ENCODE results near the gene GPR153.

Gene GPR153

GRCh38 chr1:6208723-6209660 lies 51.9 kb downstream of the GPR153 start:
- TF ChIP-seq, protein P1, sequence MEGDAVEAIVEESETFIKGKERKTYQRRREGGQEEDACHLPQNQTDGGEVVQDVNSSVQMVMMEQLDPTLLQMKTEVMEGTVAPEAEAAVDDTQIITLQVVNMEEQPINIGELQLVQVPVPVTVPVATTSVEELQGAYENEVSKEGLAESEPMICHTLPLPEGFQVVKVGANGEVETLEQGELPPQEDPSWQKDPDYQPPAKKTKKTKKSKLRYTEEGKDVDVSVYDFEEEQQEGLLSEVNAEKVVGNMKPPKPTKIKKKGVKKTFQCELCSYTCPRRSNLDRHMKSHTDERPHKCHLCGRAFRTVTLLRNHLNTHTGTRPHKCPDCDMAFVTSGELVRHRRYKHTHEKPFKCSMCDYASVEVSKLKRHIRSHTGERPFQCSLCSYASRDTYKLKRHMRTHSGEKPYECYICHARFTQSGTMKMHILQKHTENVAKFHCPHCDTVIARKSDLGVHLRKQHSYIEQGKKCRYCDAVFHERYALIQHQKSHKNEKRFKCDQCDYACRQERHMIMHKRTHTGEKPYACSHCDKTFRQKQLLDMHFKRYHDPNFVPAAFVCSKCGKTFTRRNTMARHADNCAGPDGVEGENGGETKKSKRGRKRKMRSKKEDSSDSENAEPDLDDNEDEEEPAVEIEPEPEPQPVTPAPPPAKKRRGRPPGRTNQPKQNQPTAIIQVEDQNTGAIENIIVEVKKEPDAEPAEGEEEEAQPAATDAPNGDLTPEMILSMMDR (conservative IDR thresholded peaks at IDR 0.05; ENCODE audit: low read depth, low read length), result peak; percentile 44
- peak; percentile 58 for DNase-seq (ENCODE audit: low read depth)
- H3K4me3 ChIP-seq (ENCODE audit: low read depth, low read length), result peak overlapping the region; percentile 57

DNA sequence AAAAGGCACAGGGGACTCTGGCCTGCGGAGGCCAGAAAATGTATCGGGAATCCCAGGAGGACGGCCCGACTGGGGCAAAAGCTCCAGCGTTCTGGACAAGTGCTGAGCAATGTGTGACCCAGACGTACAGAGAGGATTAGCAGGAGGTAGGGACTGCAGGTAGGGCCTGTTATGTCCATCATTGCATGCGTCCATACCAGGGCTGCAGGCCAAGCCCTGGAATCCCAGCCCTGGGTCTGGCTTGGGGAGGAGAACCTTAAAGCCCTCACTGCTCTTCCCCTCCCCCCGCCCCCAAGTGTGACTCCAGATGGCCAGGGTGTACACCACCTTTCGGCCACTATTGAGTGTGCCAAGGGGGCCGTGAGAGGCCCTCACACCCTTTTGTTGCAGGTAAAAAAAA lies 53.0 kb downstream of the GPR153 start:
- peak overlapping the region; percentile 6 for H3K4me3 ChIP-seq (ENCODE audit: low read depth, low read length)
- TF ChIP-seq, protein P1 (conservative IDR thresholded peaks at IDR 0.05; ENCODE audit: low read depth, low read length), result no peak
- no peak for DNase-seq (ENCODE audit: low read depth)

- DNase-seq (ENCODE audit: low read depth), result no peak
- TF ChIP-seq, protein P1 (conservative IDR thresholded peaks at IDR 0.05; ENCODE audit: low read depth, low read length), result no peak
- peak overlapping the region; percentile 77 for H3K4me3 ChIP-seq (ENCODE audit: low read depth, low read length)
These were observed 53.6 kb downstream of the GPR153 start for GRCh38 chr1:6207075-6207885.

DNA sequence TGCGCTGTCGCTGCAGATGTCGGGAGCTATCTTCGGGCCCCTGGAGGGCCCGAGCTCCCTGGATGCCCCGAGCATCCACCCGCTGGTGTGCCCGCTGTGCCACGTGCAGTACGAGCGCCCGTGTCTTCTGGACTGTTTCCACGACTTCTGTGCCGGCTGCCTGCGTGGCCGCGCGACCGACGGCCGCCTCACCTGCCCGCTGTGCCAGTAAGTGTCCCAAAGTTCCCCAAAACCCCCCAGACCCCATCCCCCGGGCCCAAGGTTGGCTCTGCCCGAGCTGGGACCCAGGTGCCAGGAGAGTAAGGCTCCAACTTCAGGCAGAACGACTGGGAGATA lies 54.4 kb downstream of the GPR153 start:
- TF ChIP-seq, protein P1 (conservative IDR thresholded peaks at IDR 0.05; ENCODE audit: low read depth, low read length), result no peak
- no peak for DNase-seq (ENCODE audit: low read depth)
- peak overlapping the region; percentile 77 for H3K4me3 ChIP-seq (ENCODE audit: low read depth, low read length)

GRCh38 chr1:6205849-6206519 lies 54.9 kb downstream of the GPR153 start, which contains the start of gene RNF207:
TSS of gene RNF207 (plus strand) at chr1:6206119. CDS start at chr1:6206536, 417 bp downstream.
- peak; percentile 80 for DNase-seq (ENCODE audit: low read depth)
- TF ChIP-seq, protein P1 (conservative IDR thresholded peaks at IDR 0.05; ENCODE audit: low read depth, low read length), result peak; percentile 10
- peak within 1 kb of the TSS; percentile 77 for H3K4me3 ChIP-seq (ENCODE audit: low read depth, low read length)

GRCh38 chr1:6202256-6202655 lies 58.6 kb downstream of the GPR153 start:
- TF ChIP-seq, protein P1 (conservative IDR thresholded peaks at IDR 0.05; ENCODE audit: low read depth, low read length), result no peak
- DNase-seq (ENCODE audit: low read depth), result no peak
- H3K4me3 ChIP-seq (ENCODE audit: low read depth, low read length), result no peak overlapping the region
